GM12865 (cell line): ENCODE measurements around the gene RIN2.

Experiments
- DNase-seq: peaks from one replicate; pipeline ENCODE4 v3.0.0; 2010; ENCODE audit warnings: low read depth
- H3K4me3 ChIP-seq: 2 replicates; pipeline ENCODE4 v1.5.1; 2011; ENCODE audit warnings: mild to moderate bottlenecking, low read depth, low read length, control low read depth
- CTCF ChIP-seq: IDR thresholded peaks from 2 replicates; pipeline ENCODE4 v1.5.1; 2011; ENCODE audit warnings: low read length, control low read depth, low read depth, inconsistent platforms; ENCODE audit not compliant: insufficient read depth; ENCODE audit errors: missing control alignments

The RIN2 gene

GRCh38 chr20:19807191-19807945, 49.3 kb downstream of the RIN2 start:
- no peak overlapping the region for H3K4me3 ChIP-seq
- no peak for TF ChIP-seq CTCF
- DNase-seq = no peak
